WI38 (cell line): ENCODE results near the gene CFAP46.

Experiments used
- H3K4me3 ChIP-seq: 2 replicates; pipeline ENCODE4 v1.5.1; 2011; ENCODE audit warnings: low read depth, mild to moderate bottlenecking, control low read depth, low read length
- TF ChIP-seq, protein P1 (sequence below): IDR thresholded peaks from 2 replicates; pipeline ENCODE4 v1.5.1; 2012; ENCODE audit warnings: low read depth, mild to moderate bottlenecking, control low read depth, low read length

The CFAP46 gene

GRCh38 chr10:132876993-132877431 is 65.4 kb downstream of the CFAP46 start:
- no peak overlapping the region for H3K4me3 ChIP-seq
- TF ChIP-seq, protein P1, sequence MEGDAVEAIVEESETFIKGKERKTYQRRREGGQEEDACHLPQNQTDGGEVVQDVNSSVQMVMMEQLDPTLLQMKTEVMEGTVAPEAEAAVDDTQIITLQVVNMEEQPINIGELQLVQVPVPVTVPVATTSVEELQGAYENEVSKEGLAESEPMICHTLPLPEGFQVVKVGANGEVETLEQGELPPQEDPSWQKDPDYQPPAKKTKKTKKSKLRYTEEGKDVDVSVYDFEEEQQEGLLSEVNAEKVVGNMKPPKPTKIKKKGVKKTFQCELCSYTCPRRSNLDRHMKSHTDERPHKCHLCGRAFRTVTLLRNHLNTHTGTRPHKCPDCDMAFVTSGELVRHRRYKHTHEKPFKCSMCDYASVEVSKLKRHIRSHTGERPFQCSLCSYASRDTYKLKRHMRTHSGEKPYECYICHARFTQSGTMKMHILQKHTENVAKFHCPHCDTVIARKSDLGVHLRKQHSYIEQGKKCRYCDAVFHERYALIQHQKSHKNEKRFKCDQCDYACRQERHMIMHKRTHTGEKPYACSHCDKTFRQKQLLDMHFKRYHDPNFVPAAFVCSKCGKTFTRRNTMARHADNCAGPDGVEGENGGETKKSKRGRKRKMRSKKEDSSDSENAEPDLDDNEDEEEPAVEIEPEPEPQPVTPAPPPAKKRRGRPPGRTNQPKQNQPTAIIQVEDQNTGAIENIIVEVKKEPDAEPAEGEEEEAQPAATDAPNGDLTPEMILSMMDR, result no peak

- no peak overlapping the region for H3K4me3 ChIP-seq
- TF ChIP-seq, protein P1, result no peak
These were observed 66.1 kb downstream of the CFAP46 start for GRCh38 chr10:132876131-132876860.

DNA sequence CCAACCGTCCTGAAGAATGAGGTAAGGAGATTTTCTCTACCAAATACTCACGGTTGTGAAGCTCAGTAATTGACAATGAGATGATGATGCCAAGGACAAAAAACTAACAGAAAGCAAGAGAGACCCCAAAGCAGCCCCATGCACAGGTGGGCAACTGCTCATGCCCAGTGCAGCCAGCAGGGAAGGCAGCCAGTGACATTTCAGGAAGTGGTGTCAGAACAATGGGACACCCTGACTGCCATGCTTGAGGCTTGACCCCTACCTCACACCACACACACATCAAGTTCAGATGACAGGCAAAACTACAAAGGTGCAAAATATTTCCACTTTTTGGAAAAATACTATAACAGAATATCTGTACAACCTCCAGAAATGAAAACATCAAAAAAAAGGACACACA is 66.9 kb downstream of the CFAP46 start:
- TF ChIP-seq, protein P1, result no peak
- no peak overlapping the region for H3K4me3 ChIP-seq

GRCh38 chr10:132873395-132873794 is 69.0 kb downstream of the CFAP46 start:
- H3K4me3 ChIP-seq, result no peak overlapping the region
- TF ChIP-seq, protein P1, result no peak

- H3K4me3 ChIP-seq, result no peak overlapping the region
- TF ChIP-seq, protein P1, result no peak
These were observed 69.7 kb downstream of the CFAP46 start for GRCh38 chr10:132872658-132873057.

- TF ChIP-seq, protein P1, result no peak
- H3K4me3 ChIP-seq, result no peak overlapping the region
These were observed 71.9 kb downstream of the CFAP46 start for GRCh38 chr10:132870426-132870825.

GRCh38 chr10:132869621-132870020 is 72.7 kb downstream of the CFAP46 start:
- H3K4me3 ChIP-seq, result no peak overlapping the region
- TF ChIP-seq, protein P1, result no peak
